OCI-LY7 (cell line): ENCODE data around the gene PGM3.

Source experiments
- EZH2phosphoT487 ChIP-seq: fragments of 200-600 bp; sonication (generic); IDR thresholded peaks from 2 replicates; pipeline ENCODE4 v1.6.1; 2018; ENCODE audit warnings: low read depth, borderline replicate concordance, mild to moderate bottlenecking, mixed run types, antibody characterized with exemption, low read length, moderate library complexity, mixed read lengths
- TF ChIP-seq, protein P1 (sequence below): fragments of 200-600 bp; sonication (generic); conservative IDR thresholded peaks from 2 replicates; pipeline ENCODE4 v1.5.1; 2014; ENCODE audit warnings: mild to moderate bottlenecking, antibody characterized with exemption, low read length, moderate library complexity, mixed read lengths

DNA sequence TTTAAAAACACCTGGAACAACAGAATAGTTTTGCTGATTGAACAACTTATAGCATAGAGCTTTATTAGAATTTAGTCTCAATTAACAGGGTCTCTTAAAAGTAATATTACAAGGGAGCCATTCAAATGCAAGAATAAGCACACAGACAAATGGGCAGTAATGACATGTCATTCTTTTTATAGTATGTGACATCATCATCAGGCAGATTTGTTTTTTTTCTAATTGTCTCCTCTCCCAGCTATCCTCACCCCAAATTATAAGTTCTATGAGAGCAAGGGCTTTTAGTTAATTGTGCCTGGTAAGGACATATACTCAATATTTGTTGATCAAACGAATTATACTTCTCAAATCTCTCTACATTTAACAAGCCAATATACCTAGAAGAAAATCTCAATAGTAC, 11.0 kb downstream of the PGM3 start:
- TF ChIP-seq, protein P1, sequence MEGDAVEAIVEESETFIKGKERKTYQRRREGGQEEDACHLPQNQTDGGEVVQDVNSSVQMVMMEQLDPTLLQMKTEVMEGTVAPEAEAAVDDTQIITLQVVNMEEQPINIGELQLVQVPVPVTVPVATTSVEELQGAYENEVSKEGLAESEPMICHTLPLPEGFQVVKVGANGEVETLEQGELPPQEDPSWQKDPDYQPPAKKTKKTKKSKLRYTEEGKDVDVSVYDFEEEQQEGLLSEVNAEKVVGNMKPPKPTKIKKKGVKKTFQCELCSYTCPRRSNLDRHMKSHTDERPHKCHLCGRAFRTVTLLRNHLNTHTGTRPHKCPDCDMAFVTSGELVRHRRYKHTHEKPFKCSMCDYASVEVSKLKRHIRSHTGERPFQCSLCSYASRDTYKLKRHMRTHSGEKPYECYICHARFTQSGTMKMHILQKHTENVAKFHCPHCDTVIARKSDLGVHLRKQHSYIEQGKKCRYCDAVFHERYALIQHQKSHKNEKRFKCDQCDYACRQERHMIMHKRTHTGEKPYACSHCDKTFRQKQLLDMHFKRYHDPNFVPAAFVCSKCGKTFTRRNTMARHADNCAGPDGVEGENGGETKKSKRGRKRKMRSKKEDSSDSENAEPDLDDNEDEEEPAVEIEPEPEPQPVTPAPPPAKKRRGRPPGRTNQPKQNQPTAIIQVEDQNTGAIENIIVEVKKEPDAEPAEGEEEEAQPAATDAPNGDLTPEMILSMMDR, result no peak
- no peak for TF ChIP-seq EZH2phosphoT487
